Fibroblast of mammary gland (primary cell): Measurements from ENCODE around the gene PAGE2B.
"Not testable (repeated sequence)": the region's sequence is repeated elsewhere in the genome, so short reads cannot be mapped to it uniquely, and the experiment has no call there.

Experiments
- DNase-seq: peaks from one replicate; pipeline ENCODE4 v3.0.0-alpha.2; 2010; ENCODE audit warnings: low read depth
- H3K4me3 ChIP-seq: 2 replicates; pipeline ENCODE4 v1.5.1; 2011; ENCODE audit warnings: low read depth, mild to moderate bottlenecking, low read length, moderate library complexity; ENCODE audit not compliant: control insufficient read depth
- CTCF ChIP-seq: conservative IDR thresholded peaks from 2 replicates; pipeline ENCODE4 v1.5.1; 2011; ENCODE audit warnings: low read depth, low read length, inconsistent platforms; ENCODE audit not compliant: control insufficient read depth, insufficient read depth

PAGE2B gene

GRCh38 chrX:55030271-55031205 lies 44.3 kb upstream of the PAGE2B start, which contains the start of gene ALAS2:
Gene ALAS2, minus strand, starts transcription at chrX:55030977. Its CDS starts 4,977 bp downstream, at chrX:55026000.
- H3K4me3 ChIP-seq: no peak within 1 kb of the TSS
- no peak for TF ChIP-seq CTCF
- no peak for DNase-seq

GRCh38 chrX:55033429-55033828 lies 41.4 kb upstream of the PAGE2B start:
- no peak overlapping the region for H3K4me3 ChIP-seq
- TF ChIP-seq CTCF: no peak
- no peak for DNase-seq

- no peak overlapping the region for H3K4me3 ChIP-seq
- DNase-seq: peak; percentile 32
- no peak for TF ChIP-seq CTCF
These were observed 35.4 kb upstream of the PAGE2B start for GRCh38 chrX:55039471-55039870.

- TF ChIP-seq CTCF: no peak
- H3K4me3 ChIP-seq: no peak overlapping the region
- no peak for DNase-seq
These were observed 33.3 kb upstream of the PAGE2B start for GRCh38 chrX:55041514-55041913.

- not testable (repeated sequence) for DNase-seq, H3K4me3 ChIP-seq
These were observed 24.2 kb upstream of the PAGE2B start for GRCh38 chrX:55050599-55050998.

GRCh38 chrX:55056820-55057674 lies 17.8 kb upstream of the PAGE2B start:
- TF ChIP-seq CTCF: no peak
- H3K4me3 ChIP-seq: no peak overlapping the region
- peak; percentile 5 for DNase-seq
